HL-60 (cell line): ENCODE results near the gene TAS2R30.

Experiments
- DNase-seq, 2 experiments: peaks; one replicate each; pipeline ENCODE4 v3.0.0-alpha.2; 2010 to 2020; ENCODE audit warnings: low read depth in 1 of 2, low spot score in 1 of 2
- H3K27ac ChIP-seq: fragments of 250-450 bp; sonication (Bioruptor Pico); replicated peaks from 2 replicates; pipeline ENCODE4 v1.5.1; 2020; ENCODE audit warnings: mild to moderate bottlenecking, moderate library complexity
- H3K27me3 ChIP-seq: fragments of 250-450 bp; sonication (Bioruptor Pico); 2 replicates; pipeline ENCODE4 v1.5.1; 2021; ENCODE audit warnings: mild to moderate bottlenecking, moderate library complexity; ENCODE audit not compliant: insufficient read depth, poor library complexity, severe bottlenecking
- H3K4me3 ChIP-seq: replicated peaks from 2 replicates; pipeline ENCODE4 v1.5.1; 2011; ENCODE audit warnings: mild to moderate bottlenecking, control low read depth, low read length; ENCODE audit not compliant: insufficient read depth
- GABPA ChIP-seq: IDR thresholded peaks from 2 replicates; pipeline ENCODE4 v1.6.1; 2012; ENCODE audit warnings: low read depth
- POLR2AphosphoS5 ChIP-seq: IDR thresholded peaks from 2 replicates; pipeline ENCODE4 v1.6.1; 2012; ENCODE audit warnings: low read depth
- SPI1 ChIP-seq: IDR thresholded peaks from 2 replicates; pipeline ENCODE4 v1.6.1; 2012; ENCODE audit warnings: low read depth, mild to moderate bottlenecking, borderline replicate concordance
- long read RNA-seq: library from polyadenylated mRNA; unstranded; transcript quantifications from one replicate; pipeline ENCODE4 v2.0.0, GENCODE V29; 2020
- TF ChIP-seq, protein P1 (sequence below): IDR thresholded peaks from 2 replicates; pipeline ENCODE4 v1.6.1; 2012; ENCODE audit warnings: low read depth; ENCODE audit not compliant: insufficient replicate concordance
- TF ChIP-seq, protein P2 (sequence below): IDR thresholded peaks from one replicate; pipeline ENCODE4 v1.5.1; 2011; ENCODE audit warnings: low read length, control low read depth, inconsistent platforms; ENCODE audit not compliant: insufficient read depth

The TAS2R30 gene, protein sequence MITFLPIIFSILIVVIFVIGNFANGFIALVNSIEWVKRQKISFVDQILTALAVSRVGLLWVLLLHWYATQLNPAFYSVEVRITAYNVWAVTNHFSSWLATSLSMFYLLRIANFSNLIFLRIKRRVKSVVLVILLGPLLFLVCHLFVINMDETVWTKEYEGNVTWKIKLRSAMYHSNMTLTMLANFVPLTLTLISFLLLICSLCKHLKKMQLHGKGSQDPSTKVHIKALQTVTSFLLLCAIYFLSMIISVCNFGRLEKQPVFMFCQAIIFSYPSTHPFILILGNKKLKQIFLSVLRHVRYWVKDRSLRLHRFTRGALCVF
- long read RNA-seq, result 0 reads

DNA sequence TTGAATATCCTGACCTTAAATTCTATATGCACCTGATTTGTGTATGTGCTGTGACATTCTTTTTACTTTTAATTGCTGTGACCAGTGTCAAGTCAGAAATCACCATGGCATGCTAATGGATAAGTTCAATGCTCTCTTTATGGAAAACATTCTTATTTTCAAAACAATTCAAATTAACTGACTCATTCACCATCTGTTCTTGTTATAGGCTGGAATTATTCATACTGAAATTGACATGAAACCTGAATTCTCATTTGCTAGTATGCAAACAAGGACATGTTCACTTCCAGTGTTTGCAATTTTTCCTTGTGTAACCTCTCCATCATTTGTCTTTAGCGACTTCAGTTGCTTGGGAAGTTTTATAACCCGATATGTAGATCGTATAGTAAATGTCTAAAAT is at the start of gene TAS2R30:
Gene TAS2R30 (minus strand): TSS at position 340 of the 400 bp plus-strand sequence. CDS start 400 bp downstream, outside the sequence.
- Histone ChIP-seq H3K27me3 (no peaks in the 10 kb centered on the region), H3K4me3 (no peak within 1 kb of the TSS), H3K27ac (no peak within 1 kb of the TSS)
- DNase-seq, result no peak
- TF ChIP-seq, protein P1, sequence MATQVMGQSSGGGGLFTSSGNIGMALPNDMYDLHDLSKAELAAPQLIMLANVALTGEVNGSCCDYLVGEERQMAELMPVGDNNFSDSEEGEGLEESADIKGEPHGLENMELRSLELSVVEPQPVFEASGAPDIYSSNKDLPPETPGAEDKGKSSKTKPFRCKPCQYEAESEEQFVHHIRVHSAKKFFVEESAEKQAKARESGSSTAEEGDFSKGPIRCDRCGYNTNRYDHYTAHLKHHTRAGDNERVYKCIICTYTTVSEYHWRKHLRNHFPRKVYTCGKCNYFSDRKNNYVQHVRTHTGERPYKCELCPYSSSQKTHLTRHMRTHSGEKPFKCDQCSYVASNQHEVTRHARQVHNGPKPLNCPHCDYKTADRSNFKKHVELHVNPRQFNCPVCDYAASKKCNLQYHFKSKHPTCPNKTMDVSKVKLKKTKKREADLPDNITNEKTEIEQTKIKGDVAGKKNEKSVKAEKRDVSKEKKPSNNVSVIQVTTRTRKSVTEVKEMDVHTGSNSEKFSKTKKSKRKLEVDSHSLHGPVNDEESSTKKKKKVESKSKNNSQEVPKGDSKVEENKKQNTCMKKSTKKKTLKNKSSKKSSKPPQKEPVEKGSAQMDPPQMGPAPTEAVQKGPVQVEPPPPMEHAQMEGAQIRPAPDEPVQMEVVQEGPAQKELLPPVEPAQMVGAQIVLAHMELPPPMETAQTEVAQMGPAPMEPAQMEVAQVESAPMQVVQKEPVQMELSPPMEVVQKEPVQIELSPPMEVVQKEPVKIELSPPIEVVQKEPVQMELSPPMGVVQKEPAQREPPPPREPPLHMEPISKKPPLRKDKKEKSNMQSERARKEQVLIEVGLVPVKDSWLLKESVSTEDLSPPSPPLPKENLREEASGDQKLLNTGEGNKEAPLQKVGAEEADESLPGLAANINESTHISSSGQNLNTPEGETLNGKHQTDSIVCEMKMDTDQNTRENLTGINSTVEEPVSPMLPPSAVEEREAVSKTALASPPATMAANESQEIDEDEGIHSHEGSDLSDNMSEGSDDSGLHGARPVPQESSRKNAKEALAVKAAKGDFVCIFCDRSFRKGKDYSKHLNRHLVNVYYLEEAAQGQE, result no peak

GRCh38 chr12:11183011-11183410 is 48.6 kb upstream of the TAS2R30 start:
- no peak overlapping the region for H3K4me3 ChIP-seq
- no peaks in the 10 kb centered on the region for H3K27me3 ChIP-seq
- H3K27ac ChIP-seq, result no peak overlapping the region
- no peak for DNase-seq
- TF ChIP-seq SPI1 (no peak), GABPA (no peak), POLR2AphosphoS5 (no peak)
- TF ChIP-seq, protein P1, result no peak
- TF ChIP-seq, protein P2, sequence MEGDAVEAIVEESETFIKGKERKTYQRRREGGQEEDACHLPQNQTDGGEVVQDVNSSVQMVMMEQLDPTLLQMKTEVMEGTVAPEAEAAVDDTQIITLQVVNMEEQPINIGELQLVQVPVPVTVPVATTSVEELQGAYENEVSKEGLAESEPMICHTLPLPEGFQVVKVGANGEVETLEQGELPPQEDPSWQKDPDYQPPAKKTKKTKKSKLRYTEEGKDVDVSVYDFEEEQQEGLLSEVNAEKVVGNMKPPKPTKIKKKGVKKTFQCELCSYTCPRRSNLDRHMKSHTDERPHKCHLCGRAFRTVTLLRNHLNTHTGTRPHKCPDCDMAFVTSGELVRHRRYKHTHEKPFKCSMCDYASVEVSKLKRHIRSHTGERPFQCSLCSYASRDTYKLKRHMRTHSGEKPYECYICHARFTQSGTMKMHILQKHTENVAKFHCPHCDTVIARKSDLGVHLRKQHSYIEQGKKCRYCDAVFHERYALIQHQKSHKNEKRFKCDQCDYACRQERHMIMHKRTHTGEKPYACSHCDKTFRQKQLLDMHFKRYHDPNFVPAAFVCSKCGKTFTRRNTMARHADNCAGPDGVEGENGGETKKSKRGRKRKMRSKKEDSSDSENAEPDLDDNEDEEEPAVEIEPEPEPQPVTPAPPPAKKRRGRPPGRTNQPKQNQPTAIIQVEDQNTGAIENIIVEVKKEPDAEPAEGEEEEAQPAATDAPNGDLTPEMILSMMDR, result no peak

DNA sequence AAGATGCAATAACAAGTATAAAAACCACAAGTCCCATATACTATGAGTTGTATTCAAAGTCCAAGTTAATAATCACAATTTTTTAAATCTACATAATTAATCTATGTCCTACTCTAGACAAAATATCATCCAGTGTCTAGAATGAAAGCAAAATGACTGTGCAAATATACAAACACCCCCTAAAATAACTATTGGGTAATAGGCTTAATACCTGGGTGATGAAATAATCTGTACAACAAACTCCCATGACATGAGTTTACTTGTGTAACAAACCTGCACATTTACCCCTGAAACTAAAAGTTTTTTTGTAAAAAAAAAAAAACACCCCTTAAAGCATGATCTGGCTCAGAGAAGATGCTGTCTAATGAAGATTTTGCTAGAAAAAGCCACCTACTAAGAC is 48.1 kb upstream of the TAS2R30 start:
- TF ChIP-seq SPI1, result no peak
- TF ChIP-seq, protein P2, result no peak
- TF ChIP-seq, protein P1, result no peak
- TF ChIP-seq GABPA, result no peak
- TF ChIP-seq POLR2AphosphoS5, result no peak

More for the DNA sequence above, 48.1 kb upstream of the TAS2R30 start:
- H3K27me3 ChIP-seq, result no peaks in the 10 kb centered on the region
- H3K27ac ChIP-seq, result no peak overlapping the region
- no peak overlapping the region for H3K4me3 ChIP-seq
- DNase-seq, result no peak
